Activated T-helper 1 cell treated with anti-CD3 and anti-CD28 coated beads, Interleukin-2, amount 50 U/mL, for 16 hours (primary cell): Measurements from ENCODE around the gene NUMB.

ENCODE experiments used
- DNase-seq, 2 donors: peaks; one replicate each; pipeline ENCODE4 v3.0.0-alpha.2; 2020; ENCODE audit warnings: low read depth in 1 of 2, low spot score in 1 of 2

Gene NUMB

DNA sequence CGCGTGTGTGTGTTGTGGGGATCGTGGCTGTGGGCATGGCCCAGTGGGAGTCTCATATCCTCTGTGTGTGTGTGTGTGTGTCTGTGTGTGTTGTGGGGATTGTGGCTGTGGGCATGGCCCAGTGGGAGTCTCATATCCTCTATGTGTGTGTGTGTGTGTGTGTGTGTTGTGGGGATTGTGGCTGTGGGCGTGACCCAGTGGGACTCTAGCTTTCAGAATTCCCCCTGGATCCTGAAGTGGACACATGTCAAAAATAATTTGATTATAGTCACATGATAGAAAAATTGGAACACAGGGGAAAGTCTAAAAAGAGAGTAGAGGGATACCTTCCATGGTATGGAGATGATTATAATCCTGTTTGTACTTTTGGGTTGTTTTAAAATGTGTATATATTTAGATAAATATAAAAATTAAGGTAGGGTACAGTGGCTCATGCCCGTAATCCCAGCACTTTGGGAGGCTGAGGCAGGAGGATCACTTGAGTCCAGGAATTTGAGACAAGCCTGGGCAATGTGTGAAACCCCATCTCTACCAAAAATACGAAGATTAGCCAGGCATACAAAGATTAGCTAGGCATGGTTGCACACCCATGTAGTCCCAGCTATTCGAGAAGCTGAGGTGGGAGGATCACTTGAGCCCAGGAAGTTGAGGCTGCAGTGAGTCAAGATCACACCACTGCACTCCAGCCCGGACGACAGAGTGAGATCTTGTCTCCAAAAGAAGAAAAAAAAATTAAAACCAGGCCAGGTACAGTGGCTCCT is 210.1 kb downstream of the NUMB start:
- DNase-seq: no peak

DNA sequence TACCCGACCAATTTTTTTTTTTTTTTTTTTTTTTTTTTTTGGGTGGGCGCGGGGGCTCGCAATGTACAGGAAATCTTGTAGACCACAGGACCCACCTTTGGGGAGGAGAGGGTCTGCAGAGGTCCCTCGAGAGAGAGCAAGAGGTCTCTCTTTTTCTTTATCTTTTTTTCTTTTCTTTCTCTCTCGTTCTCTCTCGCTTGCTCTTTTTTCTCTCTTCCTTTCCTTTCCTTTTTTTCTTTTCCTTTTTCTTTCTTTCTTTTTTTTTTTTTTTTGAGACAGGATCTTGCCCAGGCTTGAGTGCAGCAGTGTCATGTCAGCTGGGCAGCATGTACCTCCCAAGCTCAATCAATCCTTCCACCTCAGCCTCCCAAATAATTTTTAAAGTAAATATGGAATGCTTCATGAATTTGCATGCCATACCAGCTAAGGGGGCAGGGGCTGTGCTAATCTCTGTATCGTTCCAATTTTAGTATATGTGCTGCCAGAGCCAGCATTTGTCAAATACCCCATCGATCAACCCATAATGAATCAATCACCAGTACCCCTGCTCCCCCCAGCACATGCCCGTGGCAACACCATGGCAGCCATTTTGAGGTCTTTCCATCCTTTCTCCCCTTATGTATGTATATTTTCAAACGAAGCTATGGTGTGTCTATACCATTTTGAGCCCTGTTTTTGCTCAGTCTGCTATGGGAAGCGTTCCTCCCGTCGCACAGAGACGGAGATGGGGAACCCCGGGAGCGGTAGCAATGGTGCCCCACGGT is 211.8 kb downstream of the NUMB start:
- DNase-seq: no peak

DNA sequence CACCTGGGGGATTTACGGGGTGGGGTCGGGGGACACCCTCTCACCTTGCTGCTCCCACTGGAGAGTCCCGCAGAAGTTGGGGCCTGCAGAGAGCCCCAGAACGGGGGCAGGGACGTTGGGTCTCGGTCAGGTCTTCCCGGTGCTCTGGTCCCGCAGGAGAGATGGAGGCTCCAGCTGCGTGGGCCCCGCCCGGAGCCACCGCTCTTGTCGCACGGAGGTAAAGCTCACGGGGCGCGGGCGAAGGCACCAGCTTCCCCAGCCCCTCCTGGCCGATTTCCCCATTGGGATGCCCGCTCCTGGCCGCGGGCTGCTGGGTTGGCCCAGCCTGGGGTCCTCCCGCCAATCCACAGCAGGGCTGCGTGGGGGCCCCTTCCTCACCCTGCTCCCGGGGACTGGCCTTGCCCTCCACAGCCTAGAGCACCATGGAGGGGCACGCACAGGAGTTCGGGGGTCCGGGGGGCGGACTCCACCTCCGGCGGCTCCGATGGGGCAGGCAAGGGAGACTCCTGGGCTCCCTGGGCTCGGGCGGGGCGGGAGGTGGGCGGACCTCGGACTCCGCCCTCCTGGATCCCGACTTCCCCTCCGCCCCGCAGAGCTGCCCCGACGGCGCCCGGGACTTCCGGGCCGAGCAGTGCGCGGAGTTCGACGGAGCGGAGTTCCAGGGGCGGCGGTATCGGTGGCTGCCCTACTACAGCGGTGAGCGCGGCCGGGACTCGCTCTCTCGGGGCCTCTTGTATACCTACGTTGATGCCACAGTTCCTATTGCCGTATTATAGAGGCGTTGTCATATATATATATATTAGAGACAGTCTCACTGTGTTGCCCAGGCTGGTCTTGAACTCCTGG is 212.6 kb downstream of the NUMB start:
- DNase-seq: no peak

DNA sequence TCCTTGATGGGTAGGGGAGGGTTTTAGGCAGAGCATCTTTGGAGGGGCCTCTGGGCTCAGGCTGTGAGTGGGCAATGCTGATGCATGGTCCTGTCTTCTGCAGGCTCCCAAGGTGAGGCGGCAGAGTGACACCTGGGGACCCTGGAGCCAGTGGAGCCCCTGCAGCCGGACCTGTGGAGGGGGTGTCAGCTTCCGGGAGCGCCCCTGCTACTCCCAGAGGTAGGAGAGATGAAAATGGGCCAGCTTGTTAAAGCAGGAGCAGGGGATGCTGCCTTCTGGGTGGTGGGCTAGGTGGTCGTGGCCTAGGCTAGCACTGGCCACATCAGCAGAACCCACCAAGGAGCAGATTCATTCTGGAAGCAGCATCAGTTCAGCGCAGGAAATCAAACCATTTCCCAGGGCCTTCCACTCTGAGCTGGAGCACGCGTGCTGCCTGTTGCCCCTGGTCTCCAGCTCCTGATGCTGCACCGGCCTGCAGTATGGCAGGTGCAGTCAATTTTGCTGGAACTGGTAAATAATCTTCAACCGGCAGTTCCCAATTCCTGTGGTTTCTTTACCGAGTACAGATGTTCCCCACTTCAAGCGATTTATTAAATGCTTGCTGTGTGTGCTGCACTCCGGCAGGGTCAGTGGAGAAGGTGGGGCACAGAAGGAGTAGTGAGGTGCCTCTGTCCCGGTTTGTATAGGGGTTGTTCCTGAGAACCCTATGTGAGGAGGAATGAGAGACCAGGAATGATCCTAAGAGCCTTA is 213.6 kb downstream of the NUMB start:
- no peak for DNase-seq

DNA sequence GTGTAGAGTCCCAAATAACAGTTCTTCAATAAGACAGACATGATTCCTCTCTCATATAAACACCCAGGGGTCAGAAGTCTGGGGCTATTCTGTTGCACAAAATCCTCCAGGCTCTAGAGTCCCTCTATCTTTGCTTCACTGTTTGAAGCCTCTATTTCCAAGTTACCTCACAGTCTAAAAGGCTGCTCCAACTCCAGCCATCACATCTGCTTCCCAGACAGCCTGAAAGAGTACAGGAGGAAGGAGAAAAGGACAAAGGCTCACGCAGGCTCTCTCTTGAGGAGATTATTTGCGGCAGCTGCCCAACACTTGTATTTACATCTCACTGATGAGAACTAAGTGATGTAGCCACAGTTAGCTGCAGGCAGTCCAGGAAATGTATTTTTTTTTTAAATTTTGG is 214.6 kb downstream of the NUMB start:
- DNase-seq: no peak

DNA sequence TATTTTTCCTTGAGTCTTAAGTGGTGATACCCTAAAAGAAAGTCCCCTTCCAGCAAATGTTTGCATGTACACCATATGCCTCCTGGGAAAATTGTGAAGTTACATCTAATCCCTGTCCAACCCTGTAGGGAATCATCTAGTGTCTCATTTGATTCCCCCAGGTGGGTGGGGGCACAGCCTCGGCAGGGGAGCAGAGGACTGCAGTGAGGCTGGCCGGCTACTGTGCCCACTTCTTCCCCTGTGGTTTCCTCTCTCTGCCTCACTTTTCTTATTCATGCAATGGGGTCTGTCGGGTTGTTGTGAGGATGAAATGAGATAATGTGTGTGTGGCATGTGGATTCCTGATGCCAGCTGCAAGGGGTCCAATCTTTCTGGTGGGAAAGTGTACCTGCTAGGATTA is 215.0 kb downstream of the NUMB start:
- no peak for DNase-seq

DNA sequence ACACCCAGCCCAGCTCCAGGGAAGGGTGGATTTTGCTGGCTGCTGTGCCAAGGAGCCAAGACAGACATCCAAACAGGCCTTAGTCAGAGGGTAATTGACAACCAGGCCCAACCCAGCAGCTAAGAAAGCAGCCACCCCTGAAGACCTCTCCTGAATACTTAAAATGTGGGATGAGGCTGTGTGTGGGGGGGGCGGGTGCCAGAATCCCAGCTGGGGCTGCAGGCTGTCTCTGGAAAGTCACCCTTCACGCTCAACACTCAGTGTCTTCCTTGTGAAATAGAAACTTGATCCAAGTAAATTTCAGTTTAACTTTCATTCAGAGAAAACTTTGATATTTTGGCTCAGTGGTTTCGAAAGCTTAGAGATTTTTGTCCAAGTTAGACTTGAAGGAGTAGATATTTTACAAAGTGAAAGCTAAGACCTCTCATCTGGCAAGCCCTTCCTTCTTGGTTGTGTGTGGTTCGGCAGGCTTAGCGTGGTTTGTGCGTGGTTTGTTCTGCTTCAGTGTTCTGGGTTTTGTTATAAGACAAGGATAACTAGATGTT is 215.9 kb downstream of the NUMB start:
- no peak for DNase-seq

DNA sequence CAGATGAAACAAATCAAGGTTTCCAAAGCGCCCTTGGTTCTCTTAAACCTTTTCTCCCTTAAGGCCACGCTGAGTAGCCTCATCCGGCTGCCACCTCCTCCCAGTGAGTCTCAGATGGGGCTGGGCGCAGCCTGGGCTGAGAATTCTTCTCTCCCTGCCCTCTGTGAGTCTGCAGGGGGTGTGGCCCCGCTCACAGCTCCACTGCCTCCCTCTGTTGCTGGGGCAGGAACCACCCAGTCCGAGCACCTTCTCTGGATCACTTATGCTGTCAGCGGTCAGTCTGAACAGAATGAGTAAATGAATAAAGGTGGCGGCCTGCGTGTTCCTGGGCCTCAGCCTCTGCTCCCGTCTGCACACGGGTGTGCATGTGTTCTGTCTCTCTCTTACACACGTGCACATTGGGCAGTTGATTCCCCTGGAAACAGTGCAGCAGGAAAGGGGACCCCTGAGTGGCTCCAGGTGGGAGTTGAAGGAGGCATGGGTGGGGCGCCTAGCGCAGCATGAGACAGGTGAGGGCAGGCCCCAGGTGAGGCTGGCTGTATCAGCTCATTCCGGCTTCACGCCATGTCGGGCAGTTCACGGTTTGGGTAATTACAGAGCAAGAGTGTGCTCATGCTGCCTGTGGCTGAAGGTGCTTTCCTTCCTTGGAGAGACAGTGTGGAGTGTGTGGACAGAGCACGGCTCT is 216.7 kb downstream of the NUMB start:
- DNase-seq: no peak

DNA sequence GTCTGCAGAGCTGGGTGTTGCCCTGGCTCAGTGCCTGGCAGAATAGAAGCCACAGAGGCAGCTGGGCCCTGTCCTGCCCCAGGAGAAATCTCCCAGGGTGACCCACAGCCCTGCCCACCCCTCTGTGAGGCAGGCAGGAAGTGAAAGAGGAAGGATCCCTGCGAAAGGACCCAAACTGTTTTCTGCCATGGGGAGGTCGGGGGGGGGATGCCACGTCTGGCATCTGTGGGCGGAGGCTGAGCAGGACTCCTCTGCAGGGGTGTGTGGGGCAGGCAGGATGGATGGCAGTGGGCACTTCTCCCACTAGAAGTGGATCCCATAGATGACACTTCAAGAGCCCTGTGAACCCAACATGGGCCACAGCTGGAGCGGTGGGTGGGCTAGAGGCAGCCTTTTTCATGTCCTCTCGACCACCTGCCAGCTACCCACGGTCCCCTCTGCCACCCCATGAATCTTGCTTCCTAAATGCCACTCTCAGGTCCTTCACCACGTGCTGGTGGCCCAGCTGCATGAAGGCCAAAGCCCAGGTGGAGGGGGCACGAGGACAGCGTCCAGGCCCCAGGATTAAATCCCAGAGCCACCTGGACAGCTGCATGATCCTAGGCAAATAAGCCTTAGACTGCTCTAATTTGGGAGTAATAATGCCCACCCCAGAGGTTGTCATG is 217.4 kb downstream of the NUMB start:
- DNase-seq: no peak

DNA sequence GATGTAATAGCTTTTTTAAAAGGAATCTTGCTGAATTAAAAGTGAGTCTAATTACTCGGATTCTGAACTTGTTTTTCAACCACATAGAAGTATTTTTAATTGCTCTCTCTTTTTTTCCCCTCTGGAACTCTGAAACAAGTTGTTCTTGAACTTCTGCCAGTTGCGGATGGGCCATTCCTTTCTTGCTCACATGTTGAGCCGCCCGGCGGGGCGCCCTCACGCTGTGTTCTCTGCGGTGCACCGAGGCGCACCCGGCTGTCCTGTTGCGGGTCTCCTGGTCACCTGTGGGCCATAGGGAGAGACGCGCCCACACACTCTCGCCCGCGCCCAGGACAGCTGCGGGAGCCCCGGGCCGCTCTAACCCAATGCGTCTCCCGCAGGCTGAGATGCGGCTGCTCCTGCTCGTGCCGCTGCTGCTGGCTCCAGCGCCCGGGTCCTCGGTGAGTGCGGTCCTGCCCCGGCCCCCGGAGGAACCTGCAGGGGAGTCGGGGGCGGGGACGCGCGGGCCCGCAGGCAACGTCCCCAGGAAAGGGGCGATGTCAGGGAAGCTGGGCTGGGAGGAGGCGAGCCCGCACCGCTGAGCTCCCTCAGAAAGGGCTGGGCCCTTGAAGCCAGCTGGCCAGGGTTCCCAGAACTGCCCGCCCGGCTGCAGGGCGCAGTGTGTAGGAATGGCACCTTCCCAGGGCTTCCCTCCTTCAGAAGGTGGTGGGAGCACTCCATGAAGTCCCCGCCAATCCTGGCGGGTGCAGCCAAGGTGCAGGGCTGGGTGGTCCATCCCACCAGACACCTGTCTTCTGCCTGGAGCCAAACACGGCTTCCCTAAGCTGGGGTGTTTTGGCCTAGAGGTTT is 218.7 kb downstream of the NUMB start:
- DNase-seq: no peak

DNA sequence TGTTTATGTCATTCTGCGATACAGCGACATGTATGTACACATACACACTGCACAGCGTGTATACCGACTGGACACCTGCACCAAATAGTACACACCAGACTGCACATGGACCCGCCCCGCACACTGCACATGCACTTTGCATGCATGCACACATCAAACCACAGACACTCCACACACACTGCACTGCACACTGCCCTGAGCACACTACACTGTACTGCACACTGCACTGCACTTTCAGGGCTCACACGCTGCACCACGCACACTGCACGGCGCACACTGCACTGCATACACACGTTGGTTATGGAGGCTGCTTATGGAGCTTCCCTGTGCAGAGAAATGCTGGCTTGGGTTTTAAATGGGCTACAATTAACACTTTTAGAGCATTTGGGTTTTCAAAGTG is 219.4 kb downstream of the NUMB start:
- no peak for DNase-seq

DNA sequence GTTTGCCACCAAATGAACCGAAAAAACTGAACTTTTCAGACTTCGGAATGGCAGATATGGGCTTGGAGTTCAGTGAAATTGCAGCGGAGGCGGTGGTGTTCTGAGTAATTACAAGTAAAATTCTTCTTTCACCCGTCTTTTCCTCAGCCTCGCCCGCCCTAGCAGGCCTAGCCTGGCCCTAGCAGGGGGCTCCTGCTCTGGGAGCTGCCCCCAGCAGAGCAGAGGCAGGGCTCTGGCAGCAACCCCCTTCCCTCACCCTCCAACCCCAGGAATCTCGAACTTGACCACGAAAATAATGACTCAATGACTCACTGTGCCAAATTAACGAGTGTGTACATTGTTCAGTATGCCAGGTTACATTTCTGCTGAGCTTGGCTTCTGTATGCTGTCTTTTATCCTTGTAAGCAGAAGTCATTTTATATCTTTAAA is 219.9 kb downstream of the NUMB start:
- DNase-seq: no peak

DNA sequence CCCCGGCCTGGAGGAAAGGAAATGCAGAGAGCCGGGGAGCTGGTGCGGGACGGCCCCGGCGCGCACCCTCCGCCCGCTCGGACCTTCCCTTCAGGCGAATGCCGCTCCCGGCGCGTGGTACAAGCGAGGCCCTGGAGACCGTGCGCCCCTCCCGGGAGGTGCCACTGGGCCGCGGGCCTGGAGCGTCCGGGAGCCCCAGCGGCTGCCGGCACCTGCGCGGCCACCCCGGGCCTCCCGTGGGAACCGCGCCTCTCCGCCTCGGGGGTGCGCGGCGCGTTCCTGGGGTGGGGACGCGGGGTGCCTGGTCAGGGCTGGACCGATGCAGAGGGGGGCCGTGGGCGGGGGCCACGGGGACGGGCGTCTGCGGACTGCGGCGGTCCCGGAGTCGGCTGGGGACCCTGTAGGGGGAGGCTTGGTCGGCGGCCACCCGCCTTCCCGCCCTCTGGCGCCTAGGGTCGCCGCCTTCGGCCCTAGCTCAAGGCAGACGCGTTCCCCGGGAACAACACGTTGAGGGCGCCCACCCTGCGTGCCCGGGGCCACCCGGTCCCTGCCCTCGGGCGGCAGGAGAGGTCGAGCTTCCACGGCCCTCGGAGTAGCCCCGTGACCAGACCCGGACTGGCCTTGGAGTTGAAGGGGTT is 220.4 kb downstream of the NUMB start:
- DNase-seq: no peak

DNA sequence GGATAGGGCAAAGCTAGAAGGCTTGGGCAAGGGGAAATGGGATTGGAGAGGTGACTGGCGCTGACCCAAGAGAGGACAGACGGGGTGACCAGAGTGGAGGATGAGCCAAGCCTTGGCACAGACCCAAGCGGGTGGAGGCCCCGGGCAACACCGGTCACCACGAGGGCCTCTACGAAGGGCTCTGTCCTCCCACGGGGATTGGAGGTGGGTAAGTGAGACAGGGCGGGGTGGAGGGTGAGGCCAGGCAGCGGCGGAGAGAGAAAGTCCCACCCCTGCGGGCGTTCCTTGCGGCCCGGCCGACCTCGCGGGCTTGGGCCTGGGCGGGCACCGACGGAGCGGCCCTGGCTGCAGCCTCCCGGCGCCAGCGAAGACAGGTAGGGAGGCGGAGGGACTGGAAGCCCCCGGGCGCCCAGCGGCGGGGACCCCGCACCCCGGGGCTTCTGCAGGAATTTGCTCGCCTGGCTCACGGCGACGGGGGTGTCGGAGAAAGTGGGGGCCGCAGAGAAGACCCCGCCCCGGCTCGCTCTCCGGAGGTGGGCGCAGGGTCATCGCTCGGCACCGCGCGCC is 221.0 kb downstream of the NUMB start, which contains the start of gene PAPLN:
TSS of gene PAPLN (plus strand) at position 288 of the 567 bp plus-strand sequence. CDS start 2,273 bp downstream, outside the sequence.
- DNase-seq: no peak

DNA sequence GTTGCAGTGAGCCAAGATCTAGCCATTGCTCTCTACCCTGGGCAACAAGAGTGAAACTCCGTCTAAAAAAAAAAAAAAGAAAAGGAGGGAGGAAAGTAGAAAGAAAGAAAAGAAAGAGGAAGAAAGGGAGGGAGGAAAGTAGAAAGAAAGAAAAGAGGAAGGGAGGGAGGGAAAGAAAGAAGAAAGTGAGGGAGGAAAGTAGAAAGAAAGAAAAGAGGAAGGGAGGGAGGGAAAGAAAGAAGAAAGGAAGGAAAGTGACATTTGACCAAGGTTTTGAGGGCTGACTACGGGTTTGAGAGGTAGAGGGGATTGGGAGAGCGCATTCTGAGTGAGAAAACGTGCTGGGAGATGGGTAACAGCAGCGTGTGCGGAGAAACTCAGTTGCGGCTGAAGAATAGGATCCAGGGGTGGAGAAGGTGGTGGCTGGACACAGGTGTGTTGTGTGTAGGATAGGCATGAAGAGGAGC is 221.6 kb downstream of the NUMB start:
- no peak for DNase-seq

DNA sequence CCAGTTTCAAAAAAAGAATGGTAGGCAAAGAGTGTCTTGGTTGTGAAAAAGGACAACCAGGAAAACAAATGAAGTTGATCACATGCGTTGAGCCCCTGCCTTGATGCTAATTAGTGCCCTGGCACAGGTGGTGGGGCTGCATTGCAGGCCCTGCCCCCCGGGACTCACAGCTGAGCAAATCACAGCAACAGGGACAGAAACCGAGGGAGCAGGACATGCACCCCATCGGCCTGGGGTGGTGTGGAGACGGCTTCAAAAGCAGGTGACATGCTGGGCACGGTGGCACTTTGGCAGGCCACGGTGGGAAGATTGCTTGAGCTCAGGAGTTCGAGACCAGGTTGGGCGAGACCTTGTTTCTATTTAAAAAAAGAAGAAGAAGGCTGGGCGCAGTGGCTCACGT is 222.2 kb downstream of the NUMB start:
- no peak for DNase-seq

DNA sequence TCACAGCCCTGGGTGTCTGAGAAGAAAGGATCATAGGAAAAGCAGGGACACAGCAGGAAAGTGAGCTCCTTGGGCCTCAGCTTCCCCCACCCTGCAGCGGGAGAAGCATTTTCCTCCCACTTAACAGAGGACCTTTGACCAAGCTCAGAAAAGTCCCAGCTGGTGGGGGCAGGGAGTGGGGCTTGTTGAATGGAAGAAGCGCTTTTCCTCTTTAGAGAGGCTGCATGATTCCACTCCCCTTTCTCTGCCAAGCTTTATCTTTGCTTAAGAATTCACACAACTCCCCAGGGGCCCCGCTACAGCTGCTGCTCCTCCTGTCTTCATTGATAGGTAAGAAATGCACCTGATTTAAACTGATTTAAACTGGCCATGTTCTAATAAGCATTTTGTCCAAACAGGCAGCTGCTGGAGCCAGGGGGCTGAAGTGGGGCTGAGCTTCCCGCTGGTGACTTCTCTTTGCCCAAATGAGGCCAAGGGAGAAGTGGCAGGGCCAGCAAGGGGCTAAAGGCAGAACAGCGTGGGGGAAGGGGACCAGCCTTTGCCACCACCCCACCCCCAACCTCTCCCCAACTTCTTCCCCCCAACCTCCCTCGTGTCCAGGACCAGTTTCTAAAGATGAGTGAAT is 222.7 kb downstream of the NUMB start:
- DNase-seq: no peak
